Measurements from ENCODE around the gene DNAJC5G.
"Not testable (repeated sequence)": the region's sequence is repeated elsewhere in the genome, so short reads cannot be mapped to it uniquely, and the experiment has no call there.

Gene DNAJC5G

GRCh38 chr2:27312152-27312551 is 36.9 kb downstream of the DNAJC5G start:
- DNase-seq: no peak

GRCh38 chr2:27313882-27314645 is 38.8 kb downstream of the DNAJC5G start:
- no peak for DNase-seq

GRCh38 chr2:27314709-27315108 is 39.5 kb downstream of the DNAJC5G start:
- DNase-seq: no peak

GRCh38 chr2:27315122-27315521 is 39.9 kb downstream of the DNAJC5G start:
- DNase-seq: no peak

GRCh38 chr2:27316655-27317412 is 41.6 kb downstream of the DNAJC5G start:
- DNase-seq: no peak

- not testable (repeated sequence) for DNase-seq
These were observed 44.6 kb downstream of the DNAJC5G start for GRCh38 chr2:27319839-27320238.

- peak in 1 of 2 experiments; percentile 15 for DNase-seq
These were observed 45.8 kb downstream of the DNAJC5G start for GRCh38 chr2:27320958-27321543.

- DNase-seq: no peak
These were observed 47.1 kb downstream of the DNAJC5G start for GRCh38 chr2:27322301-27322765.

GRCh38 chr2:27322766-27323595 is 47.7 kb downstream of the DNAJC5G start, which contains the start of gene MPV17:
Gene MPV17, minus strand, starts transcription at chr2:27323097. Its CDS starts 580 bp downstream, at chr2:27322517.
- peak; percentile 70 to 83 for DNase-seq

GRCh38 chr2:27323596-27324285 is 48.5 kb downstream of the DNAJC5G start:
- DNase-seq: no peak

GRCh38 chr2:27324720-27325119 is 49.5 kb downstream of the DNAJC5G start:
- no peak for DNase-seq

Data from NCI-H1930 (cell line).